Smooth muscle cell (in vitro differentiated cells): ENCODE measurements around the gene NUP62CL. TPM values are rescaled to one million over a fixed set of nuclear protein-coding genes. Genes with fewer than 3 reads are reported as not detected.

Experiments used
- DNase-seq: peaks from one replicate; lab custom pipeline; 2025; ENCODE audit not compliant: unreplicated experiment; lab: John Stamatoyannopoulos, UW
- H2AFZ ChIP-seq: fragments of 200-600 bp; sonication (generic); 2 replicates; pipeline ENCODE4 v1.6.0; 2016; ENCODE audit warnings: antibody characterized with exemption, low read depth, mild to moderate bottlenecking
- H3F3A ChIP-seq: fragments of 200-600 bp; sonication (generic); 2 replicates; pipeline ENCODE4 v1.6.0; 2017; ENCODE audit warnings: antibody characterized with exemption, low read depth
- H3K27ac ChIP-seq: fragments of 200-600 bp; sonication (generic); 2 replicates; pipeline ENCODE4 v1.5.1; 2016; ENCODE audit warnings: low read depth, mild to moderate bottlenecking
- H3K27me3 ChIP-seq: fragments of 200-600 bp; sonication (generic); 2 replicates; pipeline ENCODE4 v1.6.1; 2016; ENCODE audit warnings: low read depth, mild to moderate bottlenecking
- H3K36me3 ChIP-seq: fragments of 200-600 bp; sonication (generic); 2 replicates; pipeline ENCODE4 v1.5.1; 2016; ENCODE audit warnings: low read depth
- H3K4me1 ChIP-seq: fragments of 200-600 bp; sonication (generic); 2 replicates; pipeline ENCODE4 v1.5.1; 2016; ENCODE audit warnings: low read depth
- H3K4me2 ChIP-seq: fragments of 200-600 bp; sonication (generic); 2 replicates; pipeline ENCODE4 v1.6.0; 2016; ENCODE audit warnings: mild to moderate bottlenecking
- H3K4me3 ChIP-seq: fragments of 200-600 bp; sonication (generic); 2 replicates; pipeline ENCODE4 v1.5.1; 2016; ENCODE audit warnings: mild to moderate bottlenecking
- H3K79me2 ChIP-seq: fragments of 200-600 bp; sonication (generic); 2 replicates; pipeline ENCODE4 v1.6.0; 2016; ENCODE audit warnings: low read depth, mild to moderate bottlenecking
- H3K9ac ChIP-seq: fragments of 200-600 bp; sonication (generic); 2 replicates; pipeline ENCODE4 v1.6.0; 2016; ENCODE audit warnings: low read depth
- H3K9me3 ChIP-seq: fragments of 200-600 bp; sonication (generic); replicated peaks from 2 replicates; pipeline ENCODE4 v1.5.1; 2016; ENCODE audit warnings: low read depth
- H4K20me1 ChIP-seq: fragments of 200-600 bp; sonication (generic); 2 replicates; pipeline ENCODE4 v1.6.0; 2016; ENCODE audit warnings: low read depth
- WGBS: methylation state at CpG from one replicate; pipeline ENCODE4 v1.1.7; 2016; ENCODE audit warnings: low lambda C conversion rate; 5-methylcytosine and 5-hydroxymethylcytosine counted together
- polyA plus RNA-seq: library from polyadenylated mRNA; unstranded; fragments of >200 nt; fragmentation: Nextera tagmentation; extraction: Ambion mirVana; gene quantifications from 2 replicates; pipeline ENCODE4 v1.2.1, GENCODE V29; 2016
- total RNA-seq: library from RNA; depleted of rRNA; stranded (reverse); fragments of >200 nt; gene quantifications from 2 replicates; pipeline ENCODE4 v1.2.3, GENCODE V29; 2014
- TF ChIP-seq, protein P1 (sequence below): fragments of 200-600 bp; sonication (generic); IDR thresholded peaks from 2 replicates; pipeline ENCODE4 v1.5.1; 2017; ENCODE audit warnings: borderline replicate concordance, mild to moderate bottlenecking, antibody characterized with exemption; ENCODE audit not compliant: insufficient read depth, poor library complexity, severe bottlenecking

NUP62CL gene, protein sequence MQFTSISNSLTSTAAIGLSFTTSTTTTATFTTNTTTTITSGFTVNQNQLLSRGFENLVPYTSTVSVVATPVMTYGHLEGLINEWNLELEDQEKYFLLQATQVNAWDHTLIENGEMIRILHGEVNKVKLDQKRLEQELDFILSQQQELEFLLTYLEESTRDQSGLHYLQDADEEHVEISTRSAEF
- total RNA-seq, result 0.90 and 2.2 TPM in 2 replicates
- polyA plus RNA-seq, result 0.74 TPM in 1 of 2 replicates, not detected in the other

DNA sequence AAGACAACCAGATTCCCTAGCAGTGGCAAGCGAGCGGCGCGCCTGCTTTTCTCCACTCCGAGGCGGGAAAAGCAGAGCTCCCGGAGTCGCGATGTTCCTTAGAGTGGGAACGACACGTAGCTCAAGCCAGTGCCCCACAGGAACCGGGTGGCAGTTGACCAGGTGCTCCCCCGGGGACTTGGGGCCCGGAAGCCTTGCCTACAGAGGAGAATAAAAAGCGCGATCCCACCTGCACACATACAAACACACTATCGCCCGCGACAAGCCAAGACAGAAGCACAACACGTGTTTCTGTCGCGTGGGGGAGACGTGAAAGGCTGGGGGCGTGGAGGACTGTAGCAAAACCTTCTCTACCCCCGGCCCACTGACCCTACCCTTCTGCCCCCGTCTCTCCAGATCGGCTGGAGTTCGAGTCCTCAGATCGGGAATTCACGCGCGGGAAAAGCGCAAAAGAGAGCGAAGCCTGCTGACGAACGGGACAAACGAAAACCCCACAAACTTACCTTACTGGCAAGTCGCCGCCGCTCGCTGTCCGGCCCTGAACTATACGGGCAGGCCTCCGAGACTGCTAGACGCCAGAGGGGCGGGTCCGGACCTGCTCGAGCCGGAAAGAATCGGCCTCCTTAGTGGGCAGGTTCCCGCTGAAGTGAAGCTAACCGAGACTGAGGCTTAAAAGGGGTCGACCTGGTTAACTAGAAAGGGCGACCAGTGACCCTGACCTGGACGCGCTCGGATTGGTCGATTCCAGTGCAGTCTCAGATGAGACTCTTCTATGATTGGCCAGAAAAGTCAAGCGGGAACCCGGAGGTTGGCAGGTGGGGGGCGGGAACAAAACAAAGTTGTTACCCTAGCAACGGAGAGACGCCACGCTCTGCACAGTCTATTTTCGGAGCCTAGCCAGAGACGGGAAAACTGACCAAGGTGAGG, at the start of gene NUP62CL, which contains the start of gene DNAAF6:
Gene NUP62CL (minus strand): TSS at position 664 of the 927 bp plus-strand sequence. CDS start 31,287 bp downstream, outside the sequence.
Gene DNAAF6 (plus strand): TSS at position 842 of the 927 bp plus-strand sequence. CDS start 6,265 bp downstream, outside the sequence.
- Histone ChIP-seq H3K36me3 (no peaks in the 10 kb centered on the region), H3K4me1 (no peaks in the 10 kb centered on the region), H3K4me3 (peak within 1 kb of the TSS; percentile 54), H2AFZ (peak within 1 kb of the TSS; percentile 60), H3K27me3 (no peaks in the 10 kb centered on the region), H3K9ac (peak within 1 kb of the TSS; percentile 29), H3K79me2 (no peaks in the 10 kb centered on the region), H3F3A (no peaks in the 10 kb centered on the region), H3K4me2 (peak within 1 kb of the TSS; percentile 85), H3K9me3 (no peaks in the 10 kb centered on the region), H4K20me1 (no peaks in the 10 kb centered on the region), H3K27ac (no peak within 1 kb of the TSS)
- DNase-seq, result no peak
- TF ChIP-seq, protein P1, sequence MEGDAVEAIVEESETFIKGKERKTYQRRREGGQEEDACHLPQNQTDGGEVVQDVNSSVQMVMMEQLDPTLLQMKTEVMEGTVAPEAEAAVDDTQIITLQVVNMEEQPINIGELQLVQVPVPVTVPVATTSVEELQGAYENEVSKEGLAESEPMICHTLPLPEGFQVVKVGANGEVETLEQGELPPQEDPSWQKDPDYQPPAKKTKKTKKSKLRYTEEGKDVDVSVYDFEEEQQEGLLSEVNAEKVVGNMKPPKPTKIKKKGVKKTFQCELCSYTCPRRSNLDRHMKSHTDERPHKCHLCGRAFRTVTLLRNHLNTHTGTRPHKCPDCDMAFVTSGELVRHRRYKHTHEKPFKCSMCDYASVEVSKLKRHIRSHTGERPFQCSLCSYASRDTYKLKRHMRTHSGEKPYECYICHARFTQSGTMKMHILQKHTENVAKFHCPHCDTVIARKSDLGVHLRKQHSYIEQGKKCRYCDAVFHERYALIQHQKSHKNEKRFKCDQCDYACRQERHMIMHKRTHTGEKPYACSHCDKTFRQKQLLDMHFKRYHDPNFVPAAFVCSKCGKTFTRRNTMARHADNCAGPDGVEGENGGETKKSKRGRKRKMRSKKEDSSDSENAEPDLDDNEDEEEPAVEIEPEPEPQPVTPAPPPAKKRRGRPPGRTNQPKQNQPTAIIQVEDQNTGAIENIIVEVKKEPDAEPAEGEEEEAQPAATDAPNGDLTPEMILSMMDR, result no peak
- WGBS, result 46% methylated on average over 66 of the region's 66 CpGs

DNA sequence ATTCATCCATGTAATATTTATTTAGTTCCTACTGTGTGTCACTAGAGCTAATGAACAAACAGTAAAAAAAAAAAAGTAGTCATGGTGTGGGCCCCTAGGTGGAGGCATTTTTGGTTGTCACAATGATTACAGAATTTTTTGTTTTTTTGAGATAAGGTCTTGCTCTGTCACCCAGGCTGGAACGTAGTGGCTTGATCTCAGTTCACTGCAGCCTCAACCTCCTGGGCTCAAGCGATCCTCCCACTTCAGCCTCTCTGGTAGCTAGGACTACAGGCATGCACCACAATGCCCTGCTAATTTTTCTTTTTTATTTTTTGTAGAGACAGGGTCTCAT, 22.2 kb upstream of the NUP62CL start:
- Histone ChIP-seq H3K4me3 (no peak overlapping the region), H3K36me3 (no peaks in the 10 kb centered on the region), H3K27me3 (no peaks in the 10 kb centered on the region), H3K4me2 (no peak overlapping the region), H3K4me1 (no peaks in the 10 kb centered on the region), H3K27ac (no peak overlapping the region), H2AFZ (no peak overlapping the region), H3K79me2 (no peaks in the 10 kb centered on the region), H3F3A (no peaks in the 10 kb centered on the region), H3K9me3 (no peaks in the 10 kb centered on the region), H4K20me1 (no peaks in the 10 kb centered on the region), H3K9ac (no peak overlapping the region)
- TF ChIP-seq, protein P1, result no peak
- no peak for DNase-seq
- 77% methylated on average over 2 of the region's 2 CpGs for whole genome bisulfite sequencing

DNA sequence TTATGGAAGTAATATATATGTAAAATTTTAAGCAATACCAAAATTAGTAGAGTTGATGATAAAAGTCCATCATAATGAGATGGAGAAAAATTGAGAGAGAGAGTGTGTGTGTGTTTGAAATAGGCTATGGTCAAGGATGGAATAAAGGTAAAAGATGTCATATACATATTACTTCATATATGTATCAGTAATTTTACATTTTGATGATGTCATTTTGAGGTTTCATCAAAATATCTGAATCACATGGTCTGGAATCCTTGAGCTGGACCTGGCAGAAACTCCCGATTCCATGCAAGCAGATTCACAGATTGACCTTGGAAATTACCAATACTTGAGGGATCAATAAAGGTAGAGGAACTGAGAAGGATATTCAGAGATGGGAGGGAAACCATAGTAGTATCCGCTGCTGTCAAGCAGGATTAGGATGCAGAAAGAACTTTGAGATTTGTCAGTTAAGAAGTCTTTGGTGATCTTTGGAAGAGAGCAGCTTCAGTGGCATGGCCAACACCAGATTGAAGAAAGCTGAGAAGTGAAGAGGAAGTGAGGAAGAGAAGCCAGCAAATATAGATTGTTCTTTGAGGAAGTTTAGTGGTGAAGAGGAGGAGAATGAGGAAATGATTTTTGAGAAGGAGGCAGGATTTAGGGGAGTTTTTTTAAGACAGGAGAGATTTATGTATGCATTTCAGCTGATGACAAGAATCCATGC, 21.7 kb upstream of the NUP62CL start:
- Histone ChIP-seq H2AFZ (no peak overlapping the region), H3K36me3 (no peaks in the 10 kb centered on the region), H3K9me3 (no peaks in the 10 kb centered on the region), H3K4me1 (no peaks in the 10 kb centered on the region), H3K4me3 (no peak overlapping the region), H3K27ac (no peak overlapping the region), H4K20me1 (no peaks in the 10 kb centered on the region), H3K4me2 (no peak overlapping the region), H3K79me2 (no peaks in the 10 kb centered on the region), H3F3A (no peaks in the 10 kb centered on the region), H3K27me3 (no peaks in the 10 kb centered on the region), H3K9ac (no peak overlapping the region)
- WGBS, result 82% methylated on average over 2 of the region's 2 CpGs
- TF ChIP-seq, protein P1, result no peak
- no peak for DNase-seq
